HUES48 (cell line): Measurements from ENCODE around the gene KCNRG.
A peak's percentile ranks its signal among the peaks of the same experiment; 100 is the strongest.

ENCODE experiments used
- H3K27ac ChIP-seq: one replicate; pipeline ENCODE4 v1.7.0; 2013; ENCODE audit warnings: low read depth, low read length, inconsistent platforms
- H3K27me3 ChIP-seq: 2 replicates; pipeline ENCODE4 v1.6.1; 2013; ENCODE audit warnings: mild to moderate bottlenecking, low read length; ENCODE audit not compliant: control insufficient read depth, insufficient read depth
- H3K36me3 ChIP-seq: 2 replicates; pipeline ENCODE4 v1.6.1; 2013; ENCODE audit warnings: low read length; ENCODE audit not compliant: control insufficient read depth, insufficient read depth
- H3K4me1 ChIP-seq: 2 replicates; pipeline ENCODE4 v1.6.1; 2013; ENCODE audit warnings: mild to moderate bottlenecking, low read length; ENCODE audit not compliant: control insufficient read depth, insufficient read depth
- H3K4me3 ChIP-seq: 2 replicates; pipeline ENCODE4 v1.5.1; 2013; ENCODE audit warnings: mild to moderate bottlenecking, low read depth, low read length
- H3K9ac ChIP-seq: 2 replicates; pipeline ENCODE4 v1.6.1; 2013; ENCODE audit warnings: mild to moderate bottlenecking, low read depth, low read length, moderate library complexity
- H3K9me3 ChIP-seq: 2 replicates; pipeline ENCODE4 v1.6.1; 2013; ENCODE audit warnings: low read length; ENCODE audit not compliant: control insufficient read depth, insufficient read depth

KCNRG gene

DNA sequence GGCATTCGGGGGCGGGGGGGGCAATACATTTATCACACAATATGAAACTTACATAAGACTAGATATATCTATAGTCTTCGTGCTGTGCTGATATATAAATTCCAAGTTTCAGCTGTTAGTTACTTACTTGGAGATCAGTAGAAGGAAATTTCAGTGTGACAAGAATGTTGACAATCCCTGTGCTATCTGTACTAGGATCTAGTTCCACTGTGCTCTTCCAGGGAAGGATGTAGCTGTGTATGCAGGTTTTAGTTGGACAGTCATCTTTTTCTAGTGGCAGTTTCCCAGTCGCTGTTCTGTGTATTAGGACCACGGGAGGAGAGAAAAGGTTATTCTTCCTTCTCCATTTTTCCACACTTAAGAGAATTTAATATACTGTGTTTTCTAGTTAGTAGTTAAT, 21.6 kb upstream of the KCNRG start:
- no peak overlapping the region for H3K9ac ChIP-seq
- H3K4me1 ChIP-seq: peaks cover 22% of the 10 kb centered on the region
- H3K27me3 ChIP-seq: peaks cover 7% of the 10 kb centered on the region
- no peak overlapping the region for H3K27ac ChIP-seq
- no peaks in the 10 kb centered on the region for H3K9me3 ChIP-seq
- H3K4me3 ChIP-seq: no peak overlapping the region
- peaks cover 6% of the 10 kb centered on the region for H3K36me3 ChIP-seq

- Histone ChIP-seq H3K9me3 (no peaks in the 10 kb centered on the region), H3K27ac (peak overlapping the region; percentile 90), H3K9ac (no peak overlapping the region)
Measured at GRCh38 chr13:49995625-49996101, 19.6 kb upstream of the KCNRG start.

DNA sequence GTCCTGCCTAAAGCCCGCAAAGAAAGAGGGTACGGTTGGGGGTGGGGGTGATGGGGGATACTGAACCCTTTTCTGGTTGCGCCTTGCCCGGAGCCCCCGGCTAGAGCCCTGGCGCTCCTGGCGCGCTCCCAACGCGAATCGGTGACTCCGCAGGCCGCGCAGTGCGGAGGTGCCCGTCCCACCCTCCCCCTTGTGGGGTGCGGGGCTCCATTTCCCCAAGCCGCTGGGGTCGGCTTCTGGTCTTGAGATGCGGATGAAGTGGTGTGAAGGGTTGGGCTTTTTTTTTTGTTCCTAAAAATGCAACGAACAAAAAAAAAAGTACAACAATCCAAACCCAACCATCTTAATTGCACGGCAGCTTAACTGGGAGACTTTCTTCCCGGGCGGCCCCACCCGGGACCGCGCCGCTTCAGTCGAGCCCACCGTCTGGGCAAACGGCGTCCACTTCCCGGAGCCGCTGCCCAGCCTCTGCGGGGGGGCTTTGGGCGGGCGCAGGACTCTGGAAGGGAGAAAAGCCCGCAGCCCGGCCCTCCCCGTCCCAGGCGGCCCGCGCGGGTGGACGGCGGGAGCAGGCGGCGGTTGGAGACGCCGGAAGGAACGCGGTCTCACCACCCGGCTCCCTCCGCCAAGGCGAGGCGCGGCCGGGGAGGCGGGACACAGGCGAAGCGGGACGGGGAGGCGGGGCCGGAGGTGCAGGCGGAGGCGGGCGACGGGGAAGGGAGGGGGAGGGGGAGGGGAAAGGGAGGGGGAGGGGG, 18.9 kb upstream of the KCNRG start:
- Histone ChIP-seq H3K36me3 (peaks cover 26% of the 10 kb centered on the region), H3K9me3 (no peaks in the 10 kb centered on the region), H3K4me1 (peaks cover 37% of the 10 kb centered on the region), H3K4me3 (peak overlapping the region; percentile 78), H3K9ac (peak overlapping the region; percentile 75), H3K27ac (peak overlapping the region; percentile 90), H3K27me3 (peaks cover 7% of the 10 kb centered on the region)

More at GRCh38 chr13:49995625-49996101, 19.6 kb upstream of the KCNRG start:
- peak overlapping the region; percentile 78 for H3K4me3 ChIP-seq
- peaks cover 37% of the 10 kb centered on the region for H3K4me1 ChIP-seq
- peaks cover 20% of the 10 kb centered on the region for H3K36me3 ChIP-seq
- peaks cover 7% of the 10 kb centered on the region for H3K27me3 ChIP-seq

GRCh38 chr13:49996951-49997895, 18.0 kb upstream of the KCNRG start, which contains the start of gene TRIM13:
TSS of gene TRIM13 (plus strand) at chr13:49997042. CDS start at chr13:50011941, 14,899 bp downstream.
- H3K36me3 ChIP-seq: peaks cover 35% of the 10 kb centered on the region
- H3K4me3 ChIP-seq: peak within 1 kb of the TSS; percentile 98

GRCh38 chr13:49997955-49998354, 17.3 kb upstream of the KCNRG start:
- Histone ChIP-seq H3K36me3 (peaks cover 42% of the 10 kb centered on the region), H3K27me3 (peaks cover 7% of the 10 kb centered on the region), H3K9me3 (no peaks in the 10 kb centered on the region), H3K4me3 (peak overlapping the region; percentile 98), H3K27ac (peak overlapping the region; percentile 99), H3K4me1 (peaks cover 34% of the 10 kb centered on the region), H3K9ac (peak overlapping the region; percentile 94)

More at GRCh38 chr13:49996951-49997895, 18.0 kb upstream of the KCNRG start, which contains the start of gene TRIM13:
- peaks cover 37% of the 10 kb centered on the region for H3K4me1 ChIP-seq
- H3K27me3 ChIP-seq: peaks cover 7% of the 10 kb centered on the region
- no peaks in the 10 kb centered on the region for H3K9me3 ChIP-seq
- peak within 1 kb of the TSS; percentile 94 for H3K9ac ChIP-seq
- peak within 1 kb of the TSS; percentile 99 for H3K27ac ChIP-seq

GRCh38 chr13:49998714-49999624, 16.3 kb upstream of the KCNRG start:
- H3K4me1 ChIP-seq: peaks cover 32% of the 10 kb centered on the region
- no peaks in the 10 kb centered on the region for H3K9me3 ChIP-seq
- peak overlapping the region; percentile 98 for H3K4me3 ChIP-seq
- peak overlapping the region; percentile 77 for H3K9ac ChIP-seq
- peaks cover 7% of the 10 kb centered on the region for H3K27me3 ChIP-seq
- peaks cover 52% of the 10 kb centered on the region for H3K36me3 ChIP-seq
- peak overlapping the region; percentile 99 for H3K27ac ChIP-seq

- Histone ChIP-seq H3K27ac (no peak overlapping the region), H3K9me3 (no peaks in the 10 kb centered on the region), H3K36me3 (peaks cover 65% of the 10 kb centered on the region), H3K4me1 (peaks cover 24% of the 10 kb centered on the region), H3K27me3 (no peaks in the 10 kb centered on the region), H3K9ac (no peak overlapping the region), H3K4me3 (no peak overlapping the region)
Measured at GRCh38 chr13:50001287-50001686, 14.0 kb upstream of the KCNRG start.

- Histone ChIP-seq H3K4me3 (no peak overlapping the region), H3K36me3 (peaks cover 64% of the 10 kb centered on the region), H3K9me3 (no peaks in the 10 kb centered on the region), H3K27me3 (no peaks in the 10 kb centered on the region), H3K9ac (no peak overlapping the region), H3K27ac (no peak overlapping the region), H3K4me1 (no peaks in the 10 kb centered on the region)
Measured at GRCh38 chr13:50006426-50007135, 8.7 kb upstream of the KCNRG start.

DNA sequence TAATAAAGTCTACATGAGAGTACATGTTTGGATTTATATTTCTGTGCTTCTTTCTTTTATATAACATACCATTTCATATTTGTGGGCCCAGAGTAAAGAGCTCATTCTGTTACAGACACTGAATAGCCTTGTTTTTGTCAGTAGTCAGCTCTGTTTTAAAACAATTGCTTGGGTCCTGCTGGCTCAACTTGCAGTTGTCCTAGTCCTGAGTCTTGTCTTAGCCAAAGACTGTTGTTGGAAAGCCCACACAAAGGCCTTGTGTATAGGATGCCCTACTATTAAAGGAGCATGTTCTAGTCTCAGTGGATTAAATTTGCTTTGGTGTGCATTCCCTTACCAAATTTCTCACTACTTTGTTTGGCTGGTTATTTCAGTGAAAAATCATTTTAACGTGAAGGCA, 3.8 kb upstream of the KCNRG start:
- Histone ChIP-seq H3K9me3 (no peaks in the 10 kb centered on the region), H3K4me3 (no peak overlapping the region), H3K27me3 (no peaks in the 10 kb centered on the region), H3K27ac (peak overlapping the region; percentile 17), H3K9ac (no peak overlapping the region), H3K36me3 (peaks cover 44% of the 10 kb centered on the region), H3K4me1 (peaks cover 20% of the 10 kb centered on the region)
